ENCODE results near the gene RABGAP1L.

Gene RABGAP1L

GRCh38 chr1:174696026-174696821 lies 536.9 kb downstream of the RABGAP1L start:
- no peak for DNase-seq (ENCODE audit: low spot score)
- no peak for TF ChIP-seq CTCF (IDR thresholded peaks at IDR 0.05; ENCODE audit: extremely low read depth, insufficient read depth, missing control alignments)
- in situ Hi-C loops (cut with MboI; ENCODE audit: low pct_unique_long_range_greater_than_20kb, low sequenced_read_pairs, unreplicated experiment) = no loop called here

GRCh38 chr1:174700314-174700713 lies 541.0 kb downstream of the RABGAP1L start:
- TF ChIP-seq CTCF (IDR thresholded peaks at IDR 0.05; ENCODE audit: extremely low read depth, insufficient read depth, missing control alignments) = no peak
- in situ Hi-C loops (cut with MboI; ENCODE audit: low pct_unique_long_range_greater_than_20kb, low sequenced_read_pairs, unreplicated experiment) = no loop called here
- no peak for DNase-seq (ENCODE audit: low spot score)

GRCh38 chr1:174700775-174701174 lies 541.5 kb downstream of the RABGAP1L start:
- in situ Hi-C loops (cut with MboI; ENCODE audit: low pct_unique_long_range_greater_than_20kb, low sequenced_read_pairs, unreplicated experiment) = no loop called here
- no peak for DNase-seq (ENCODE audit: low spot score)
- no peak for TF ChIP-seq CTCF (IDR thresholded peaks at IDR 0.05; ENCODE audit: extremely low read depth, insufficient read depth, missing control alignments)

- DNase-seq (ENCODE audit: low spot score) = no peak
- in situ Hi-C loops (cut with MboI; ENCODE audit: low pct_unique_long_range_greater_than_20kb, low sequenced_read_pairs, unreplicated experiment) = no loop called here
- TF ChIP-seq CTCF (IDR thresholded peaks at IDR 0.05; ENCODE audit: extremely low read depth, insufficient read depth, missing control alignments) = no peak
Observed at GRCh38 chr1:174701565-174701964, 542.2 kb downstream of the RABGAP1L start.

- DNase-seq (ENCODE audit: low spot score) = no peak
- in situ Hi-C loops (cut with MboI; ENCODE audit: low pct_unique_long_range_greater_than_20kb, low sequenced_read_pairs, unreplicated experiment) = no loop called here
- TF ChIP-seq CTCF (IDR thresholded peaks at IDR 0.05; ENCODE audit: extremely low read depth, insufficient read depth, missing control alignments) = no peak
Observed at GRCh38 chr1:174702011-174702410, 542.7 kb downstream of the RABGAP1L start.

GRCh38 chr1:174703309-174703708 lies 544.0 kb downstream of the RABGAP1L start:
- TF ChIP-seq CTCF (IDR thresholded peaks at IDR 0.05; ENCODE audit: extremely low read depth, insufficient read depth, missing control alignments) = no peak
- DNase-seq (ENCODE audit: low spot score) = no peak
- in situ Hi-C loops (cut with MboI; ENCODE audit: low pct_unique_long_range_greater_than_20kb, low sequenced_read_pairs, unreplicated experiment) = no loop called here
